ENCODE data around the gene ENDOD1. TPM values are rescaled to one million over a fixed set of nuclear protein-coding genes. Genes with fewer than 3 reads are reported as not detected.

The ENDOD1 gene
- total and polyA plus RNA-seq, 2 donors (not counting 1 experiment from before 2014, with no cell fraction given) = 7.0 to 11.7 TPM

- no peaks in the 10 kb centered on the region for H3K27me3 ChIP-seq (replicated peaks in 1 of 4; ENCODE audit: control extremely low read depth in 1 of 4, control insufficient read depth in 3 of 4, insufficient read depth in 4 of 4, low read length in 3 of 4)
- ATAC-seq (ENCODE audit: low read depth) = no peak
- no peaks in the 10 kb centered on the region for H3K9me3 ChIP-seq (ENCODE audit: control extremely low read depth in 1 of 3, control insufficient read depth in 2 of 3, insufficient read depth in 1 of 3, low read length in 2 of 3)
- H3K79me2 ChIP-seq (ENCODE audit: control insufficient read depth, insufficient read depth, low read length) = no peaks in the 10 kb centered on the region
- POLR2A ChIA-PET = no interaction called here
- Mint-ChIP-seq H3K27me3 (no peaks in the 10 kb centered on the region), H3K9me3 (ENCODE audit: insufficient read depth) (no peaks in the 10 kb centered on the region), H3K4me1 (peaks cover 26% of the 10 kb centered on the region), H3K27ac (no peak overlapping the region), H3K4me3 (no peak overlapping the region)
- H3K27ac ChIP-seq (ENCODE audit: low read length in 2 of 2) = no peak overlapping the region
- H4K20me1 ChIP-seq (ENCODE audit: control insufficient read depth, insufficient read depth, low read length, poor library complexity, severe bottlenecking) = no peaks in the 10 kb centered on the region
- H2AFZ ChIP-seq (ENCODE audit: insufficient read depth, low read depth, low read length, poor library complexity, severe bottlenecking) = no peak overlapping the region
- H3K9ac ChIP-seq (ENCODE audit: low read length) = no peak overlapping the region
- H3K4me2 ChIP-seq (replicated peaks; ENCODE audit: low read depth, low read length, poor library complexity, severe bottlenecking) = no peak overlapping the region
- no peak for TF ChIP-seq CTCF (IDR thresholded peaks at IDR 0.05)
- TF ChIP-seq EZH2 (IDR thresholded peaks at IDR 0.05; ENCODE audit: borderline replicate concordance, insufficient read depth, low read depth, low read length, poor library complexity, severe bottlenecking) = no peak
- no peaks in the 10 kb centered on the region for H3K36me3 ChIP-seq (replicated peaks in 1 of 2; ENCODE audit: control extremely low read depth in 1 of 2, control insufficient read depth in 1 of 2, extremely low read depth in 1 of 2, insufficient read depth in 2 of 2, low read length in 1 of 2)
- intact Hi-C loops (cut with micrococcal nuclease) = no loop called here
- CTCF ChIA-PET = interaction anchor here (0.8 to 8.9 kb wide), 6 partner anchors 9 to 616 kb away, joined by 3 to 106 read pairs (median 4); partner anchors contain the start of gene SRSF8
- DNase-seq = no peak
- H3K4me1 ChIP-seq (ENCODE audit: control insufficient read depth in 2 of 2, insufficient read depth in 2 of 2, low read length in 2 of 2) = peaks cover 16 to 28% of the 10 kb centered on the region in 2 donors
- H3K4me3 ChIP-seq (ENCODE audit: control extremely low read depth in 1 of 5, extremely low read depth in 1 of 5, insufficient read depth in 1 of 5, low read depth in 2 of 5, low read length in 4 of 5) = no peak overlapping the region
Observed at GRCh38 chr11:95148406-95148805, 58.8 kb downstream of the ENDOD1 start.

GRCh38 chr11:95148938-95149337, 59.3 kb downstream of the ENDOD1 start:
- Mint-ChIP-seq H3K4me3 (peak overlapping the region; percentile 14), H3K9me3 (ENCODE audit: insufficient read depth) (no peaks in the 10 kb centered on the region), H3K27ac (no peak overlapping the region), H3K27me3 (no peaks in the 10 kb centered on the region), H3K4me1 (peaks cover 32% of the 10 kb centered on the region)
- no peak overlapping the region for H3K9ac ChIP-seq (ENCODE audit: low read length)
- WGBS (ENCODE audit: insufficient coverage) = 0% methylated on average over 1 of the region's 2 CpGs
- intact Hi-C loops (cut with micrococcal nuclease) = no loop called here
- no peaks in the 10 kb centered on the region for H4K20me1 ChIP-seq (ENCODE audit: control insufficient read depth, insufficient read depth, low read length, poor library complexity, severe bottlenecking)
- no peaks in the 10 kb centered on the region for H3K79me2 ChIP-seq (ENCODE audit: control insufficient read depth, insufficient read depth, low read length)
- no peaks in the 10 kb centered on the region for H3K36me3 ChIP-seq (replicated peaks in 1 of 2; ENCODE audit: control extremely low read depth in 1 of 2, control insufficient read depth in 1 of 2, extremely low read depth in 1 of 2, insufficient read depth in 2 of 2, low read length in 1 of 2)
- POLR2A ChIA-PET = no interaction called here
- no peak overlapping the region for H2AFZ ChIP-seq (ENCODE audit: insufficient read depth, low read depth, low read length, poor library complexity, severe bottlenecking)
- H3K9me3 ChIP-seq (ENCODE audit: control extremely low read depth in 1 of 3, control insufficient read depth in 2 of 3, insufficient read depth in 1 of 3, low read length in 2 of 3) = no peaks in the 10 kb centered on the region
- H3K27me3 ChIP-seq (replicated peaks in 1 of 4; ENCODE audit: control extremely low read depth in 1 of 4, control insufficient read depth in 3 of 4, insufficient read depth in 4 of 4, low read length in 3 of 4) = no peaks in the 10 kb centered on the region
- H3K27ac ChIP-seq (ENCODE audit: low read length in 2 of 2) = no peak overlapping the region
- DNase-seq (no peak), ATAC-seq (ENCODE audit: low read depth) (no peak)
- CTCF ChIA-PET = interaction anchor here (0.8 to 9.0 kb wide), 7 partner anchors 10 to 615 kb away, joined by 3 to 117 read pairs (median 4); partner anchors contain the start of gene SRSF8
- H3K4me1 ChIP-seq (ENCODE audit: control insufficient read depth in 2 of 2, insufficient read depth in 2 of 2, low read length in 2 of 2) = peaks cover 21 to 33% of the 10 kb centered on the region in 2 donors
- TF ChIP-seq CTCF (IDR thresholded peaks at IDR 0.05) (no peak), EZH2 (IDR thresholded peaks at IDR 0.05; ENCODE audit: borderline replicate concordance, insufficient read depth, low read depth, low read length, poor library complexity, severe bottlenecking) (no peak)
- H3K4me3 ChIP-seq (ENCODE audit: control extremely low read depth in 1 of 5, extremely low read depth in 1 of 5, insufficient read depth in 1 of 5, low read depth in 2 of 5, low read length in 4 of 5) = no peak overlapping the region
- no peak overlapping the region for H3K4me2 ChIP-seq (replicated peaks; ENCODE audit: low read depth, low read length, poor library complexity, severe bottlenecking)

Measured in B cell (primary cell).